Liver (tissue), 3 donors: ENCODE measurements around the gene ZNF202.

Source experiments
- ATF3 ChIP-seq: IDR thresholded peaks from 2 replicates; pipeline ENCODE4 v1.6.1; 2016; ENCODE audit warnings: antibody characterized with exemption
- CTCF ChIP-seq: fragments of 150-350 bp; IDR thresholded peaks from 2 replicates; pipeline ENCODE4 v1.5.1; 2017; ENCODE audit warnings: improper control_type of control experiment, low read depth, low read length; ENCODE audit not compliant: missing input control
- EGR1 ChIP-seq, 2 donors: IDR thresholded peaks; 2 replicates each; pipeline ENCODE4 v1.6.1; 2016 to 2018; ENCODE audit warnings: antibody characterized with exemption in 2 of 2, low read depth in 2 of 2
- FOXA1 ChIP-seq: IDR thresholded peaks from 2 replicates; pipeline ENCODE4 v1.6.1; 2016; ENCODE audit warnings: antibody characterized with exemption
- HNF4A ChIP-seq, 2 donors: conservative IDR thresholded peaks; 2 replicates each; pipeline ENCODE4 v1.6.1; 2016; ENCODE audit warnings: antibody characterized with exemption in 2 of 2, mild to moderate bottlenecking in 2 of 2
- HNF4G ChIP-seq: IDR thresholded peaks from 2 replicates; pipeline ENCODE4 v1.6.1; 2016; ENCODE audit warnings: antibody characterized with exemption
- JUND ChIP-seq, 2 donors: IDR thresholded peaks; 2 replicates each; pipeline ENCODE4 v1.6.1; 2016; ENCODE audit warnings: antibody characterized with exemption in 2 of 2
- MAX ChIP-seq: IDR thresholded peaks from 2 replicates; pipeline ENCODE4 v1.6.1; 2016; ENCODE audit warnings: antibody characterized with exemption
- RAD21 ChIP-seq, 2 donors: IDR thresholded peaks; 2 replicates each; pipeline ENCODE4 v1.6.1; 2016; ENCODE audit warnings: antibody characterized with exemption in 2 of 2, mild to moderate bottlenecking in 2 of 2
- REST ChIP-seq: IDR thresholded peaks from 2 replicates; pipeline ENCODE4 v1.6.1; 2016; ENCODE audit warnings: antibody characterized with exemption, mild to moderate bottlenecking
- SP1 ChIP-seq: IDR thresholded peaks from 2 replicates; pipeline ENCODE4 v1.6.1; 2018; ENCODE audit warnings: antibody characterized with exemption, mild to moderate bottlenecking
- TAF1 ChIP-seq: conservative IDR thresholded peaks from 2 replicates; pipeline ENCODE4 v1.6.1; 2016; ENCODE audit warnings: antibody characterized with exemption, mild to moderate bottlenecking
- YY1 ChIP-seq: IDR thresholded peaks from 2 replicates; pipeline ENCODE4 v1.6.1; 2016; ENCODE audit warnings: antibody characterized with exemption, mild to moderate bottlenecking
- ZBTB33 ChIP-seq: IDR thresholded peaks from 2 replicates; pipeline ENCODE4 v1.6.1; 2016; ENCODE audit warnings: antibody characterized with exemption
- donor health status: healthy.
- donor health status: healthy.

GRCh38 chr11:123775715-123776549 is 34.5 kb upstream of the ZNF202 start:
- TF ChIP-seq CTCF (no peak), JUND (IDR thresholded peaks at IDR 0.05) (no peak), EGR1 (IDR thresholded peaks at IDR 0.05; ENCODE audit: low read depth in 2 of 2) (no peak), MAX (no peak), RAD21 (IDR thresholded peaks at IDR 0.05) (no peak), YY1 (no peak), ZBTB33 (no peak), FOXA1 (no peak), HNF4A (conservative IDR thresholded peaks at IDR 0.05) (no peak), TAF1 (no peak), HNF4G (no peak), ATF3 (no peak), REST (no peak), SP1 (no peak)
